Stimulated activated CD4-positive, alpha-beta T cell treated with anti-CD3 and anti-CD28 coated beads, Interleukin-4, amount 100 ng/mL, for 48 hours (primary cell): ENCODE measurements around the gene ARHGEF38.
"Not testable (repeated sequence)": the region's sequence is repeated elsewhere in the genome, so short reads cannot be mapped to it uniquely, and the experiment has no call there.

ENCODE experiments used
- DNase-seq, 2 donors: peaks; one replicate each; pipeline ENCODE4 v3.0.0-alpha.2; 2020; ENCODE audit warnings: low read depth in 2 of 2

The ARHGEF38 gene

DNA sequence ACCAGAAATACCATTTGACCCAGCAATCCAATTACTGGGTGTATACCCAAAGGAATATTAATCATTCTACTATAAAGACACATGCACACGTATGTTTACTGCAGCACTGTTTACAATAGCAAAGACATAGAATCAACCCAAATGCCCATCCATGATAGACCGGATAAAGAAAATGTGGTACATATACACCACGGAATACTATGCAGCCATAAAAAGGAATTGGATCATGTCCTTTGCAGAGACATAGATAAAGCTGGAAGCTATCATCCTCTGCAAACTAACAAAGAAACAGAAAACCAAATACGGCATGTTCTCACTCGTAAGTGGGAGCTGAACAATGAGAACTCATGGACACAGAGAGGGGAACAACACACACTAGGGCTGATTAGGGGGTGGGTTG, 57.4 kb downstream of the ARHGEF38 start:
- DNase-seq: not testable (repeated sequence)

DNA sequence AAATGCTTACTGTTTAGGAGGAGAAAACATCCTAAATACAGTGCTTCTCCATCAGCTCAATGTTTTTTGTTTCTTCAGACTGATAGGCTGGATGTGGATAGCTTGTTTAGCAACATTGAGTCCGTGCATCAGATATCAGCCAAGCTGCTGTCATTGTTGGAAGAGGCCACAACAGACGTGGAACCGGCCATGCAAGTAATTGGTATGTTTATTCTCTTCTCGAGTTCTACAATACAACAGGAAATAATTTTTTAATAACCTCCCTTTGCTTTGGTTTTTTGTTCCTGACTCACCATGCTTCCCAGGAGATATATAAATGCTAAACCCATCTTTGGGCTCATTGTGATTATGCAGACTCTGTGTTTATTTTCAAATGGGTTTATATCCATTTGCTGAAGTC, 60.9 kb downstream of the ARHGEF38 start:
- no peak for DNase-seq

DNA sequence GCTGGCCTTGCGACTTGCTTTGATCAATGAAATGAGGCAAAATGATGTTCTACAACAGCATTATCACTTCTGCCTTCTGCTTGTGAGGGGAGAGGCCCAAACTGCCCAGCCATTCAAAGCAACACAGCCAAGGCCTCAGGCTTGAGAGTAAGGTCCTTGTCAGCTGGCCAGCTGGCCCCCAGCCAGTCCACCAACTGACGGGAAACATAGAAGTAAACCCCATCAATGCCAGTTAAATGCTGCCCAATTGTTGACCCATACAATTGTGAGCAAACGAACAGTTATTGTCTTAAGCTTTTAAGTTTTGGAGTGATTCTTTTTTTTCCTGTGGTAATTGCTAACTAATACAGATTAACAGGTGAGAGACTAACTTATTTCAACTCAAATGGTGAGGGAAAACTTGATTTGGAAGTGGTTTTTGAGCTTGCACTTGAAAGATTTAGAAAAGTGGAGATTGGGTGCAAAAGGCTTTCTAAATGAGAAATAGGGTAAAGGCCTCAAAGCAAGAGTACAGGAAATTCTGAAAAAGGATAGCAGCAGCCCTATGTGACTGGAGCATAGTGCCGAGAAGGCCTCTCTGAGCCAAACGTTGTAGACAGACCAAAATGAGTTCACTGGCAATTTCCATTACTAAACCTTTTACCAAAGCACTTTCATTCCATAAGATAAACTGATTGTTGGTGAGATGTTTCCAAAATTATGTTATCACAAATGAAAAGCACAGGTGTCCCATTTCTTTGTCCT, 66.9 kb downstream of the ARHGEF38 start:
- no peak for DNase-seq

DNA sequence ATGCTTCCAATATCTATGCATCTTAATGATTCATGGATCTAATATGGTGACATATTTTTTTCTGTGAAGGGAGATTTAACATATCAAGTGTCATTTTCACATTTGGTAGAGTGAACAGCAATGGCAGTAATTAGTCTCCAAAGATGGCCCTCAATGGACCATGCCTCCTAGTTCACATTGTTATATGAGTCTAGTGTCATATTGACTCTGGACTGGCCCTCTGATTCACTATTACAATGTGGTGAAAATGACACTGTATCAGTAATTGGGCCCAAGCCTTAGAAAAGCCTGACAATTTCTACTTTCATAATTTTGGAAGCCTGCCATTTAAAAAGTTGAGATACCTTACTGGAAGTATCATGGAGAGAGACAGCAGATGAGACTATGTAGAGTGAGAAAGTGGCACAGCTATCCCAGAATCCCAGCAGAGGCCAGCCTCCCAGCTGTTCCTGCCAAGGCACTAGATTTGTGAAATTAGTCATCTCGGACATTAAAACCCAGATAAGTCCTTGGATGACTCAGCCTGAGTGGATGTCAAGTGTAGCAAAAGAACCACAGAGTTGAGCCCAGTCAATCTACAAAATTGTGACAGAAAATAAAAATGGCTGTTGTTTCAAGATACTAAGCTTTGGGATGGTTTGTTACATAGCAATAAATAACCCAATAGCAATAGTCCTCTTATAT, 68.4 kb downstream of the ARHGEF38 start:
- no peak for DNase-seq

DNA sequence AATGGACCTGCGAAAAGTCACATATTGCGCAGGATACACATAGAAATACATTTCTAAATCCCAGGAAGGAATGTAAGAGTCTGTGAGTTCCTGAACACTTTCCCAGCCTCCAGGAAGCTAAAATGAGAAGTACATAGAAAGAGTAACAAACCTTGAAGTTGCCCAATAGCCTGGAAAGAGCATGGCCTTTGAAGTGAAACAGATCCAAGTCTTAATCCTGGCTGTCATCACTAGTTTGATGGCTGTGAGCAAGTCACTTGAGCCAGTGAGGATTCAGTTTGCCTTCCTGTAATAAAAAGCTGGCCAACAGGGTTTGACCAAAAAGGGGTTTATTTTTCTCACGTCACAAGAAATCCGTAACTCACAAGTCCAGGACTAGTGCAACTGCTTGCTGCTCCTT, 69.8 kb downstream of the ARHGEF38 start:
- no peak for DNase-seq

DNA sequence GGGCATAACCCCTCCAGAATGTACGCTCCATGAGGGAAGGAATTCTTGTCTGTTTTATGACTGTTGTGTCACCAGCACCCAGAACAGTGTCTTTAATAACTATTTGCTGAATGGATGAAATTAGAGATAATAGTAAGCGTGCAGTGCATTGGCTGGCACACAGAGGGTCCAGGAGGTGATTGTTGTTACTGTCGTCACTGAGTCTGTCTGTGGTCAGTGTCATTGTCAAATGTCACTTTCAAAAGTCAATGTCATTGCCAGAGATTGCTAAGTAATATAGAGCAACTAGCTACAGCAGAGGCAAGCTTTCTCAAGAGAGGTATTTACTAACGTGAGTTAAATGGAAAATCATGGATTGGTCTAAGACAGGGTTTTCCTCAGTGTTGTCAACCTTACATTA, 70.7 kb downstream of the ARHGEF38 start:
- DNase-seq: no peak

DNA sequence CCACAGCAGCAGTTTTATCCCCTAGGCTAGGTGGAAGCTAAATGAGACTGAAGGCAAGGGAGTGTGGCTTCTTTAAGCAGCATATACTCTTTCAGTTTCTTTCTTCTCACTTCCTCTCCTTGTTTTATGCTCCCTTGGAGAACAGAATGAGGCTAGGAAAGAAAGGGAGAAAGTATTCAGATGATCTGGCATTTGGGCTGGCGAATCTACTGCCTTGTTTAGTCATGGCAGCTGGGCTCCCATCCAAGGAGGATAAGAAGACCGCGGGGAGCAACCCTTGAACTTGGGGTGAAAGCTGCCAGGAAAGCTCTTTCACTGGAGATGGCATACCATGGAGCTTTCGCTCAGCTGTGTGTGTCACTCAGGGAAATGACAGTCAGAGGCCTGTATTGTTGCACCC, 72.1 kb downstream of the ARHGEF38 start:
- no peak for DNase-seq

DNA sequence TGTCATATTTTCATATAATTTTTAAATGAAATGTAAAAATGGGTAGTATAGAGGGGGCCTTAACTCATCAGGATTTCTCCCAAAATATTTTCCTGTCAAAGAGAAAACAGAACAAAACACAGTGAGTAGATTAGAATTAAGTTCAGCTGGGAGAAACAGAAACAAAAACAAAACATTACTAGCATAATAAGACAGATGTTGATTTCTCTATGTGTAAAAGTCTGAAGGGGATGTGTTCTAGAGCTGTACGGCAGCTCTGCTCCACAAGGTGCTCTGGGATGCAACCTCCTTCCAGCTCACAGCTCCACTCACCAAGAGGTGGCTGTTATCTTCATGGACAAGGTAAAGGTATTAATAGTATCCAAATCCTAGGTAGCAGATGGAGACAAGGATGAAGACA, 72.8 kb downstream of the ARHGEF38 start:
- no peak for DNase-seq

DNA sequence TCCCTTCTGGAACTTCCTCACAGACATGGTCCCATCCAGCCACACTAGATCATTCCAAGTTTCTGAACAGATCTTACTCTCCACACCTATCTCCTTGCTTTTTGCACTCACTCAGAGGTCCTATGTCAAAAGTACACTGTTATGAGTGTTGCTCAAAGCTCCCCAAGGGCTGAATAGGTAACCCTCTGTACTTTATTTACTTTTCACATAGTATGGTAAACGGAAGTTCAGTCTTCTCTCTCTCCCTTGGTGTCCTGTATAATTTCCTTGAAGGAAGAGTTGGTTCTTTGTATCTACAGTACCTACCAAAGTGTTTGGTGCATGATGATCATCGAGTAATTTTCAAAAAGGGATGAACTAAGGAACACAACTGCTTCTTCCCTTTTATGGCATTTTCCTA, 74.4 kb downstream of the ARHGEF38 start:
- no peak for DNase-seq

DNA sequence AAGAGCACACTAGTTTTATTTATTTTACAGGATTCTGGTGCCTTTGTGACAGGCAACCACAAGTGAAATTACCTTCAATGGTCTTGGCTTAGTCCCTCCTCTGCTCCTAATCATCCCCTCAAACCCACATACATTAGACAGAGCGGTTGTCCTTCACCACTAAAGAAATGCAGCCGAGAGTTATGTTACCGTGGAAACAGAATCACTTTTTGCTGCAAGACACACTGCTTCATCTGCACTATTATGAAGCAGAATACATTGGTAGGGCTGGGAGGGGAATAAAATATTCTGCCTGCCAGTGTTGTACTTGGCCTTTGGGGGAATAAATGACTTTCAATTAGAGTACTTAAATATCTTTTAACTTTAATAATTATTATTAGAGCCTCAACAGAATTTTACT, 75.2 kb downstream of the ARHGEF38 start:
- DNase-seq: no peak

DNA sequence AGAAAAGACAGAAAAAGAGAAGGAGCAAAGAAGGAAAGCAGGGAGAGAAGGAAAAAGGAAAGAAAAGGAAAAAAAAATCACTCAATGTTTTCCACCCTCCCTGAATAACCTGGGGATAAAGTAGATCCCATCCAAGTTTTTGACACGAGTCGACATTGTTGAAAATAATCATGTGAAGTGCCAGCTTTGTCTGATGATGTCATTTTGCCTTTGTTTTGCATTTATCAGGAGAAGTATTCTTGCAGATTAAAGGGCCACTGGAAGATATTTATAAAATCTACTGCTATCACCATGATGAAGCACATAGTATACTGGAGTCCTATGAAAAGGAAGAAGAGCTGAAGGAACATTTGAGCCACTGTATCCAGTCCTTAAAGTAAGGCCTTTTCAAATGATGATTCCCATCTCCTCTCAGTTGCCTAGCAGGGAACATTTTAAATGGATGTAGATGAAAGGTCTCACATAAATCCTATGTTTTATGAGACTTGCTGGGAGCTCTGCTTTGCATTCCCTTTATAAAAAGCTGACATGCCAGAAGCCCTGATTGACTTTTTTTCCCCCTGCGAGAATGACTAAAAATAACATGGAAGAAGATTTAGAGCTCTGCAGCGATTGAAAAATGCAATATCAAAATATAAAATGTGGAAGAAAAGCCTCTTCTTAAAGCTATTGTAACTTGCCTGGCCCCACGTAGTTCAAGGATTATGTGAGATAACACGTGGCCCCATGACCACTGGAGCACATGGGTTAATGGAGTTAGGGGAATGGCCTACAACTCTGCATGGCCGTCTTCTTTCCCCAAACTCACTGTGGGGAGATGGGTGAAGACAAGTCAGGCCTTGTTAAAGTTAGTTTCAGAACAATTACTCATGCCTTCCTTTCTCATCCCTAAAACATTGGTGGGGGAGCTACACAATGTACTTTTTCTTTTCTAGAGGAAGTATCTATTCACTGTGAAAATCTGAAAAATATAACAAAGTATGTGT, 78.5 kb downstream of the ARHGEF38 start:
- DNase-seq: no peak

DNA sequence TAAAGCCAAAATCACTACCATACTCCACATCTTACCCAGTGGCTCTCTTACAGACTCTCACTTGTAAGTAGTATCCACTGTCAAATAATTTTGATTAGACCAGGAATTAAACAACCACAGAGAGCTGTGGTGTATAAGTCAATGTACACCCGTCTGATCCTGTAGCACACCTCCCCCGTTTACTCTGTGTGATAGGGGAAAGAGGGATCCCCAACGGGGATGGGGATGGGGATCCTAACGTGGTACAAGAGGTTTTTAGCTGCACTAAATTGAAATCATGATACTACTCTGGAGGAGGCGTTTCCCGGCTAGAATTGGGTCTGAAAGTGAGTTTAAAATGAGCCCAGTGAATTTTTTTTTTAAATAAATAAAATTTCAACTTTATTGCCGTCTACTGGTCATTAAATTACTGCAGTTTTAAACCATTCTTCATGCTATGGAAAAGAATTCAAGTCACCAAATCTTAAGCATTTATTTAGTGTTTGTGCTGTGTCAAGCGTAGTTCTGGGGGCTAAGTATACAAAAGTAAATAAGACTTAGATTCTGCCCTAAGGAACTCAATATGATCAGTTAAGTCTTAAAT, 79.5 kb downstream of the ARHGEF38 start:
- no peak for DNase-seq

DNA sequence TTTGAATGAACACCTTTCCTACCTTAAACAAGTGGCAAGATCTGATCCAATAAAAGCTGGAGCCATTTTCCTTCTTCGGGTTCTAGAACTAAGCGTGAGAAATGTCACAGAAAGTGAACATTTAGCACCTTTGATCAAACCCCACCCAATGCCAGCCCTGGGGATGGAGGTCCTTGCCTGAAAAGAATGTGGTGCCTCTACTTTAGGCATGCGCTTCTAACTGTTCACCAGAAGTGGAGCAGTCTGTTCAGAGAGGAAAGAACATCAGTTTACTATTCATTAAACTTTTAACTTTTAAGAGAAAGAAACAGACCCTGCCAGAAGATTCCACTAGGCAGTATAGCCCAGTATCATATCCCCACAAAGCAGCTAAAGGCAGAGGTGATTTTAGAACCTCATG, 80.2 kb downstream of the ARHGEF38 start:
- no peak for DNase-seq

DNA sequence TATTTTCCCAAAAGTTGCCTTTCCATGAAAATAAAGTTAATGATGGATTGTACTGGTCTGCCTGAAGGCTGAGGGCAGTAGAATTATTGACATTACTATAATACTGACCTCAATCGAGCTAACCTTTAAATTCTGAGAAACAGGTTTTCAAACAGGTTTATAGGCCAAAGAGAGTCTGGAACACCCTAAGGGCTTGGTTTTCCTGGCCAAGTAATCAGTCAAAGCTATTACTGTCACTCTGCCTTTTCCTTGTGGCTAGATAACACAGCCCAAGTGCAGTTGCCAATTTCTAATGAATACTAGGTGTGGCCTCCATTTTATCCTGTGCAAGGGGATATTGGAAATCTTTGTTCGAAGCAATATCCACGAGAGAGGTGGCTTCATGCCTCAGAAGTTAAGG, 80.8 kb downstream of the ARHGEF38 start:
- no peak for DNase-seq

DNA sequence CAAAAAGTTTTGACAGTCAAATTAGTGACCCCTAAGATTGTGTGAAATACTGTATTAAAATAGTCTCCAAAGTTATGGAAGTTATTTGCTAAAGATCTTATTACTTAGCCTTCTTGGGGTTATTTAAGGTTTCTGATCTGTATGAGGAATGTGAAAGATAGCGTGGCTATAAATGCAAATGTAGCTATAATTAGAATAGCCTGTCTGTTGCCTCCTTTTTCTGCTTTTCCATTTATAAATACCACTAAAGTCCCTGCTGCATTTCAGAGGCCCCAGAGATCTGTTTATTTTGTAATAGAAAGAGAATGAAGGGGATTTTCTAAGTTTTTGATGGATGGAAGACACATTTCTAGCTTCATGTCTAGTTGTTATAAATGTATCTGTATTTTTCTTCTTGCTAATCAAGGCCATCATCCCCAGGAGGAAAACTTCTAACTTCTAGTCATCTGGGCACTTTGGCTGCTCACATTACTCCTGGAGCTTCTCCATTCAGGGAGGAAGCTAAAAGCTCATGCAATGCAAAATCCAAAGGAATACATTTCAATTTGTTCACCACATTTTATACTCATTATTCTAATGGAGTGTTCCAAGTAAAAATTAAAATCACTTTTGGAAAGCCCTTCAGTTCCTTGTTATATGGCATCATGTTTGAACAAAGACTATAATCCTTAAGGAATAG, 82.1 kb downstream of the ARHGEF38 start:
- no peak for DNase-seq

DNA sequence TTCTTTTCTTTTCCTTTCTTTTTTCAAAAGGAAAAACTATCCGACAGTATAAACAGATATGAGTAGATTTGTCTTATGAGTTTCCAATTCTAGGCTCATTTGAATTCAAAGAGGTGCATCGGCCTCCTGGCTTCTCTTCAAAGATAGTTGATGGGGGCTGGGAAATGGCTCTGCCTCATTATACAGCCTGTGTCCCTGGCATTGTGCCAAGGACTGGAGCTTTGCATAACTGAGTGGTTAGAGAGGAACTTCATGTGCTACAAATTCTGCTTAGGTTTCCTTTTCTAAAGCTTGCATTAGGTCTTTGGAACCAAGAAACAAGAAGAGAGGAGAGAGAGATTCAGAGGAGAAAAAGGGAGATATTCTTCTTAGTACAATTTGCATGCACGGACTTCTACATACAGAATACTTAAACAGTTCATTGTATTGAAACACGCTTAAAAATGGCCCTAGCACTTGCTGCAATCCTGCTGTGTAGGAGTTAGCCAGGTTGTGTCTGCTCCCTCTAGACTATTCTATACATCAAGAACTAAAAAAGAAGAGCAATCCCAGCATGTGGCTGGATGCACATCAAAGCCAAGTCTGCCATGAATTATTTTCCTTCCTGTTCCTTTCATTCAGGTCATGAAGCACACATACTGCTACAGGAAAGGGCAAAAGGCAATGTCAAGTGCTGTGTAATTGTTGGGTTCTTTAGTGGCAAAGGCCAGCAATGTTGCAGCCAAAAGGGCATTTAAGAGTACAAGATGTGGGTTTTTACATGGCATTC, 85.2 kb downstream of the ARHGEF38 start:
- no peak for DNase-seq

DNA sequence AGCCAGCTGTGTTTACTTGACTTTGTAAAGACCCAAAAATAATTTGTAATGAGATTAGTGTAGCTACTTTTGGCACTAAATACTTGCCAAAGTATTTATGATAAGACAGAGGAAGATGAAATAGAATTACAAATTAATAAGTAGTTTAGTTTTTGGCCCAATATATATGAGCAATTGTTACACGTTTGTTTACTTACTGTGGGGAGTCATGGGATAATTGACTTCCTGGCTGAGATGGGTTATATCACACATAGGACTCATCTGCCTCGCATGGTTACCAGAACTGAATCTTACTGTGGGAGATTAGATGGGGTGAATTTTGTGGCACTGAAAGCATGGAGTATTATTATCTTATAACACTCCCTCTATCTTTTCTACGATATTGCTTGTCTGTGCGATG, 89.4 kb downstream of the ARHGEF38 start:
- DNase-seq: no peak

DNA sequence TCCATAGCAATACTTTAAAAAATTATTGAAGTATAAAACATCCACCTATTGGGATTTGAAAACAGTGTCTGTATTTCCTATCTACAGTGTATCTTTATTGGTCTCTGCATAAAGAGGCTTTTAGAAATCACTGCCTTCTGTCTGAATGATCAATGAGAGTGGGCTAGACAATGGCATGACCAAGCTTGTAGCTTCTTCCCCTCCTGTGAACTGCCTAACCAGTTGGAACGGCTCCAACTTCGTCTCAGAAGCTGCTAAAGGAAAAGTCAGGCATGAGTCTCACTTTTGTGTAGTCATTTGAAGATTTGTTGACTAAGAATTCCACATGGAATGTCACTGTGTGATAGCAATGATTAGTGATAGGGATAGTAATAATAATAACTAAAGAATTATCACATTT, 91.8 kb downstream of the ARHGEF38 start:
- no peak for DNase-seq

DNA sequence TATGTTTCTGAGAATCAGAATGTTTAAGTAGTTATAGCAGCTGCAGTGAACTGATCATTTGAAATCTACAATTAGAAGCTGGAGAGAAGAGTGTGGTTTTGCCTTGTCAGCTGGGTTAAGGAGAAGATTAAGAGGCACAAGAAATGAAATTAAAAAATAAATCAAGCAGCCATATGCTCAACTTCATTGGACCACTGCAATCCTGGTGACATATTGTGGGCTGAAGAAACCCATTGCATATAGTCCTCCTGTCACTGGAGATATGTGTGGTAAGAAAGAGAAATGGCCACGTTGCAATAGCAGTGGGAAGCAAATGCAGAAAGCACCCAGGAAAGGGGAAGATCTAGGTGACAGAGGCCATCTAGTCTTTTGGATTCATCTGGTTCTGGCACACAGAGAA, 93.0 kb downstream of the ARHGEF38 start:
- DNase-seq: no peak

DNA sequence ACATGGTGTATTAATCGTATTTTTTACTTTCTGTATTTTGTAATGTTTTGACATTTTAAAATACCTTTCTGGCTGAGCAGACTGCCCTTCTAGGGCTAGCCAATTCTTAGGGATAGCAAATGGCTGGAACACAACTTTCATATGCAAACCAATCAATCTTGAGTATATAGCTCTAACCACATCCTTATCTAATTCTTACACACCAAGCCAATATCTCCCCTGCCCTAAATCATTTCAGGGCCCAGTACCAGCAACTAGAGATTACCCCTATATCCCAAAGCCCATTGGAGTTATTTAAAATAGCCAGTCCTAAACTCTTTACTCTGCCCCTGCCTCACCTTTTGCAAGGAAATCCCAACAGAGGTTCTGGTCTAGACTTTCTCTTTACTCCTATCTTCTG, 97.8 kb downstream of the ARHGEF38 start:
- no peak for DNase-seq

DNA sequence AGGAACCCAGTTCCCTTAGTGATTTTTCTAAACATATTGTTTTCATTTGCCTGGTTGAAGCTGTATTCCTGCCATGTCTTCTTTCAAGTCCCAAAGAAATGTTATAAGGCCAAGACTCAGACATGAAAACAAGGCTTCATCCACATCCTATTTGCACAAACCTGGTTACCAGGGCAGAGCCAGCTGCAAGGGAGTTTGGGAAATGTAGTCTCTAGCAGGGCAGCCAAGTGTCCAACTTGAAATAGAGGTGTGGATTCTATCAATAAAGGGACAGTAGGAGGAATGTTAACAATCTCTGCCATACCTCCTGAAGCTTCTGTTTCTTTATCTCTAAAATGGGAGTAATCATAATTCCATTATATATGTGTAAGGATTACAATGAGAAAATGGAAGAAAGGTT, 99.5 kb downstream of the ARHGEF38 start:
- no peak for DNase-seq
